ENCODE results near the gene CHST7. TPM values are rescaled to one million over a fixed set of nuclear protein-coding genes. Genes with fewer than 3 reads are reported as not detected.

The CHST7 gene
- total RNA-seq, 1 experiment from 2014 or later: 6.1 TPM

DNA sequence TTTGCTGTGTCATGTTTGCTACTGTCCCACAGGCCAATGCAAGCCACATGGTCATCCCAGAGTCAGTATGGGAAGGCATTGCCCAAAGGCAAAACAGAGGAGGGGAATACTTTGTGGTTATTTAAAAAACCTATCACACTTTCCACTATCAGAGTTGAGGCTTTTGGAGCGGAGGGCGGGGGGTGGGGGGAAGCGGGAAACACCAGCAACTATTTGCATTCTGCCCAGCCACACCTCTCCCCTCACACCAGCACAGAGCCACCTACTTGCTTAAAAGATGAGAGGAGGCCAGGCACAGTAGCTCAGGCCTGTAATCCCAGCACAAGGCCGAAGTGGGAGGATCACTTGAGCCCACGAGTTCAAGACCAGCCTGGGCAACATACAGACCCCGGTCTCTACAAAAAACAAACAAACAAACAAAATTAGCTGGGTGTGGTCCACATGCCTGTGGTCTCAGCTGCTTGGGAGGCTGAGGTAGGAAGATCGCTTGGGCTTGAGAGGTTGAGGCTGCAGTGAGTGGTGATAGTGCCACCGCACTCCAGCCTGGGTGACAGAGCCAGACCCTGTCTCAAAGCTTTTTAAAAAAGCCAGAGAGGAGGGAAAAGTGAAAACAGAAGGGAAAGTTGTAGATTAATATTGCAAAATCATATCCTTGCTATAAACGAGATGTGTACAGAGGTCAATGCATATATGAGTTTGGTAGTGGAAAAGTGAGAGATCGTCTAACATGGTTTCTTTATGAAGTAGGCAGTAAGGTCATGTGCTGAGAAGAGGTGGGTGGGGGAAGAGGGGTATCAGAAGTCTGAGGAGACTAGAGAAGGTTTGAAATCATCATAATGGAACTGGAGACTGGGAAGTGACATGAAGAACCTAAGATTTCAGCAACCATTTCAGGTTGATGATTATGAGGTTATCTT is 1.9 kb upstream of the CHST7 start:
- no peak for DNase-seq (ENCODE audit: low read depth, low spot score)
- POLR2A ChIA-PET: interaction anchor here (0.5 to 0.6 kb wide), 2 partner anchors 22 to 512 kb away, joined by 3 to 6 read pairs; no protein-coding TSS in a partner anchor
- intact Hi-C loops (cut with micrococcal nuclease; ENCODE audit: unreplicated experiment) (no loop called here), in situ Hi-C loops (cut with HindIII; ENCODE audit: low pct_unique_long_range_greater_than_20kb, low sequenced_read_pairs) (no loop called here)
- no peak overlapping the region for H3K4me3 ChIP-seq (ENCODE audit: low read depth in 2 of 2, low read length in 2 of 2)
- H3K27me3 ChIP-seq (ENCODE audit: control insufficient read depth, insufficient read depth, low read length): no peaks in the 10 kb centered on the region
- no peaks in the 10 kb centered on the region for H3K36me3 ChIP-seq (ENCODE audit: control insufficient read depth, insufficient read depth, low read length)
- no peak overlapping the region for H3K27ac ChIP-seq (ENCODE audit: low read length)
- CTCF ChIA-PET: interaction anchor here (0.5 kb wide), 1 partner anchor 225 kb away, joined by 3 read pairs; no protein-coding TSS in a partner anchor
- ATAC-seq: no peak
- BruUV-seq (replicated peaks): no TSS peak
- H3K9me3 ChIP-seq (ENCODE audit: control insufficient read depth, insufficient read depth, low read depth, low read length): no peaks in the 10 kb centered on the region
- H3K4me1 ChIP-seq (ENCODE audit: control insufficient read depth, insufficient read depth, low read length): no peaks in the 10 kb centered on the region; the same call in 1 of the 2 replicates
- no peak for TF ChIP-seq TCF7L2 (IDR thresholded peaks at IDR 0.05; ENCODE audit: low read depth, low read length)
- TF ChIP-seq, protein P1, sequence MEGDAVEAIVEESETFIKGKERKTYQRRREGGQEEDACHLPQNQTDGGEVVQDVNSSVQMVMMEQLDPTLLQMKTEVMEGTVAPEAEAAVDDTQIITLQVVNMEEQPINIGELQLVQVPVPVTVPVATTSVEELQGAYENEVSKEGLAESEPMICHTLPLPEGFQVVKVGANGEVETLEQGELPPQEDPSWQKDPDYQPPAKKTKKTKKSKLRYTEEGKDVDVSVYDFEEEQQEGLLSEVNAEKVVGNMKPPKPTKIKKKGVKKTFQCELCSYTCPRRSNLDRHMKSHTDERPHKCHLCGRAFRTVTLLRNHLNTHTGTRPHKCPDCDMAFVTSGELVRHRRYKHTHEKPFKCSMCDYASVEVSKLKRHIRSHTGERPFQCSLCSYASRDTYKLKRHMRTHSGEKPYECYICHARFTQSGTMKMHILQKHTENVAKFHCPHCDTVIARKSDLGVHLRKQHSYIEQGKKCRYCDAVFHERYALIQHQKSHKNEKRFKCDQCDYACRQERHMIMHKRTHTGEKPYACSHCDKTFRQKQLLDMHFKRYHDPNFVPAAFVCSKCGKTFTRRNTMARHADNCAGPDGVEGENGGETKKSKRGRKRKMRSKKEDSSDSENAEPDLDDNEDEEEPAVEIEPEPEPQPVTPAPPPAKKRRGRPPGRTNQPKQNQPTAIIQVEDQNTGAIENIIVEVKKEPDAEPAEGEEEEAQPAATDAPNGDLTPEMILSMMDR (IDR thresholded peaks at IDR 0.05): no peak
- TF ChIP-seq, protein P2, sequence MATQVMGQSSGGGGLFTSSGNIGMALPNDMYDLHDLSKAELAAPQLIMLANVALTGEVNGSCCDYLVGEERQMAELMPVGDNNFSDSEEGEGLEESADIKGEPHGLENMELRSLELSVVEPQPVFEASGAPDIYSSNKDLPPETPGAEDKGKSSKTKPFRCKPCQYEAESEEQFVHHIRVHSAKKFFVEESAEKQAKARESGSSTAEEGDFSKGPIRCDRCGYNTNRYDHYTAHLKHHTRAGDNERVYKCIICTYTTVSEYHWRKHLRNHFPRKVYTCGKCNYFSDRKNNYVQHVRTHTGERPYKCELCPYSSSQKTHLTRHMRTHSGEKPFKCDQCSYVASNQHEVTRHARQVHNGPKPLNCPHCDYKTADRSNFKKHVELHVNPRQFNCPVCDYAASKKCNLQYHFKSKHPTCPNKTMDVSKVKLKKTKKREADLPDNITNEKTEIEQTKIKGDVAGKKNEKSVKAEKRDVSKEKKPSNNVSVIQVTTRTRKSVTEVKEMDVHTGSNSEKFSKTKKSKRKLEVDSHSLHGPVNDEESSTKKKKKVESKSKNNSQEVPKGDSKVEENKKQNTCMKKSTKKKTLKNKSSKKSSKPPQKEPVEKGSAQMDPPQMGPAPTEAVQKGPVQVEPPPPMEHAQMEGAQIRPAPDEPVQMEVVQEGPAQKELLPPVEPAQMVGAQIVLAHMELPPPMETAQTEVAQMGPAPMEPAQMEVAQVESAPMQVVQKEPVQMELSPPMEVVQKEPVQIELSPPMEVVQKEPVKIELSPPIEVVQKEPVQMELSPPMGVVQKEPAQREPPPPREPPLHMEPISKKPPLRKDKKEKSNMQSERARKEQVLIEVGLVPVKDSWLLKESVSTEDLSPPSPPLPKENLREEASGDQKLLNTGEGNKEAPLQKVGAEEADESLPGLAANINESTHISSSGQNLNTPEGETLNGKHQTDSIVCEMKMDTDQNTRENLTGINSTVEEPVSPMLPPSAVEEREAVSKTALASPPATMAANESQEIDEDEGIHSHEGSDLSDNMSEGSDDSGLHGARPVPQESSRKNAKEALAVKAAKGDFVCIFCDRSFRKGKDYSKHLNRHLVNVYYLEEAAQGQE (IDR thresholded peaks at IDR 0.05; ENCODE audit: insufficient read depth in 1 of 2, low read depth in 2 of 2, low read length in 1 of 2): no peak
- no peak for TF ChIP-seq POLR2AphosphoS5 (IDR thresholded peaks at IDR 0.05; ENCODE audit: low read depth, low read length)
- TF ChIP-seq SIN3A (IDR thresholded peaks at IDR 0.05; ENCODE audit: borderline replicate concordance, insufficient read depth, low read depth, low read length): no peak

DNA sequence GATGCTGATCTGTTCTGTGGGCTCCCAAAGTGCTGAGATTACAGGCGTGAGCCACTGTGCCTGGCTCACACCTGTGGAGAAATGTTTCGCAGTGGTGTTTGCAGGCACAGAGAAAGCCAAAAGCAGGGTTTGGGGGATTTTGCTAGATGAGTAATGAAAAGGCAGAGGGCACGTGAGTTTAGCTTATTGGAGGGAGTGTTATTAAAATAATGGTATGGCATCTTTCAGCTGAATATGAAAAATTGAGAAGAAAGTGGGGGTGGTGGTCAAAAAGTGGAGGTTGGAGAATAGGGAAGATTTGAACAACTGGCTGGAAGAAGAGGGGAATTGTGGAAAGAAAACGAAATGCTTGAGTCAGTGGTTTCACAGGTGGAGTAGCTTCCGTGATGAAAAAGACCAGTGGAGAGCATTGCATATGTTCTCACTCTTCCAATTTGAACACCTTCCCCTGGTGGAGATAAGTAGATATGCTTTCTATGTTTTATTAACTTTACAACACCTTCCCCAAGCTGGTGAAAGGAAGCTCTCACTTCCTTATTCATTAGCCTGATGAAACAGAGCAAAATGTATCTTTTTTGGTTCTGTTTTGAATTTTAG is 1.1 kb upstream of the CHST7 start:
- Histone ChIP-seq H3K27ac (ENCODE audit: low read length) (peak overlapping the region; percentile 51; the same call in 1 of the 2 replicates), H3K36me3 (ENCODE audit: control insufficient read depth, insufficient read depth, low read length) (no peaks in the 10 kb centered on the region), H3K4me1 (ENCODE audit: control insufficient read depth, insufficient read depth, low read length) (no peaks in the 10 kb centered on the region; the same call in 1 of the 2 replicates), H3K4me3 (ENCODE audit: low read depth in 2 of 2, low read length in 2 of 2) (no peak overlapping the region), H3K9me3 (ENCODE audit: control insufficient read depth, insufficient read depth, low read depth, low read length) (no peaks in the 10 kb centered on the region), H3K27me3 (ENCODE audit: control insufficient read depth, insufficient read depth, low read length) (no peaks in the 10 kb centered on the region)
- no peak for ATAC-seq
- TF ChIP-seq TCF7L2 (IDR thresholded peaks at IDR 0.05; ENCODE audit: low read depth, low read length): no peak
- TF ChIP-seq, protein P2 (IDR thresholded peaks at IDR 0.05; ENCODE audit: insufficient read depth in 1 of 2, low read depth in 2 of 2, low read length in 1 of 2): no peak
- TF ChIP-seq POLR2AphosphoS5 (IDR thresholded peaks at IDR 0.05; ENCODE audit: low read depth, low read length): no peak
- TF ChIP-seq, protein P1 (IDR thresholded peaks at IDR 0.05): no peak
- no peak for TF ChIP-seq SIN3A (IDR thresholded peaks at IDR 0.05; ENCODE audit: borderline replicate concordance, insufficient read depth, low read depth, low read length)
- ChIA-PET CTCF (interaction anchor here (0.5 to 1.0 kb wide), 2 partner anchors 18 to 224 kb away, joined by 3 to 6 read pairs; no protein-coding TSS in a partner anchor), POLR2A (interaction anchor here (0.6 kb wide), 1 partner anchor 89 kb away, joined by 9 read pairs; no protein-coding TSS in a partner anchor)
- no peak for DNase-seq (ENCODE audit: low read depth, low spot score)
- intact Hi-C loops (cut with micrococcal nuclease; ENCODE audit: unreplicated experiment) (no loop called here), in situ Hi-C loops (cut with HindIII; ENCODE audit: low pct_unique_long_range_greater_than_20kb, low sequenced_read_pairs) (no loop called here)
- no TSS peak for BruUV-seq (replicated peaks)
